ENCODE measurements around the gene MICU1. TPM values are rescaled to one million over a fixed set of nuclear protein-coding genes. Genes with fewer than 3 reads are reported as not detected.

MICU1 gene
- total and polyA plus RNA-seq, 3 donors from 2014 or later, result 34.7 to 42.7 (median 38.9) TPM

DNA sequence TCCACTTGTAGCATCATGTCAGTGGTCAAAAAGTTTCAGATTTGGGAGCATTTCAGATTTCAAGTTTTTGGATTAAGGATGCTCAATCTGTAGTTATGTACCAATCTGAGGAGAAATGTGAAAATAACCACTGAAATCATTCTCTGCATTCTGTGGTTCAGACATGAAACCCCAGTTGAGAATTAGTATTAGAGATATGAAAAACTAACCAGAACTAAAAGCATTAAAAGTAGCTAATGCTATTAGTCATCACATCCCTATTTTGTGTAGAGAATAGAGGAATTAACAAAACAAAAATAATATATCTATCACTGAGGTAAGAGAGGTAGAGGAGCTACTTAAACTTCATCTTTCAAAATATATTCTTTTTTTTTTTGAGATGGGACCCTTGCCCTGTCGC lies 28.0 kb downstream of the MICU1 start:
- 100% methylated on average over 1 of the region's 1 CpG for WGBS, 2 donors
- intact Hi-C loops (cut with DNase I; ENCODE audit: low total_unique reads), result no loop called here
- Histone ChIP-seq H3K4me1 (no peaks in the 10 kb centered on the region), H3K36me3 (ENCODE audit: low read depth, missing control alignments) (no peaks in the 10 kb centered on the region), H3K4me3 (no peak overlapping the region), H3K27ac (no peak overlapping the region), H3K27me3 (no peaks in the 10 kb centered on the region), H3K9me3 (no peaks in the 10 kb centered on the region)
- no peak for DNase-seq
- TF ChIP-seq POLR2A (IDR thresholded peaks at IDR 0.05), result no peak
- TF ChIP-seq, protein P1, sequence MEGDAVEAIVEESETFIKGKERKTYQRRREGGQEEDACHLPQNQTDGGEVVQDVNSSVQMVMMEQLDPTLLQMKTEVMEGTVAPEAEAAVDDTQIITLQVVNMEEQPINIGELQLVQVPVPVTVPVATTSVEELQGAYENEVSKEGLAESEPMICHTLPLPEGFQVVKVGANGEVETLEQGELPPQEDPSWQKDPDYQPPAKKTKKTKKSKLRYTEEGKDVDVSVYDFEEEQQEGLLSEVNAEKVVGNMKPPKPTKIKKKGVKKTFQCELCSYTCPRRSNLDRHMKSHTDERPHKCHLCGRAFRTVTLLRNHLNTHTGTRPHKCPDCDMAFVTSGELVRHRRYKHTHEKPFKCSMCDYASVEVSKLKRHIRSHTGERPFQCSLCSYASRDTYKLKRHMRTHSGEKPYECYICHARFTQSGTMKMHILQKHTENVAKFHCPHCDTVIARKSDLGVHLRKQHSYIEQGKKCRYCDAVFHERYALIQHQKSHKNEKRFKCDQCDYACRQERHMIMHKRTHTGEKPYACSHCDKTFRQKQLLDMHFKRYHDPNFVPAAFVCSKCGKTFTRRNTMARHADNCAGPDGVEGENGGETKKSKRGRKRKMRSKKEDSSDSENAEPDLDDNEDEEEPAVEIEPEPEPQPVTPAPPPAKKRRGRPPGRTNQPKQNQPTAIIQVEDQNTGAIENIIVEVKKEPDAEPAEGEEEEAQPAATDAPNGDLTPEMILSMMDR (IDR thresholded peaks at IDR 0.05), result no peak

DNA sequence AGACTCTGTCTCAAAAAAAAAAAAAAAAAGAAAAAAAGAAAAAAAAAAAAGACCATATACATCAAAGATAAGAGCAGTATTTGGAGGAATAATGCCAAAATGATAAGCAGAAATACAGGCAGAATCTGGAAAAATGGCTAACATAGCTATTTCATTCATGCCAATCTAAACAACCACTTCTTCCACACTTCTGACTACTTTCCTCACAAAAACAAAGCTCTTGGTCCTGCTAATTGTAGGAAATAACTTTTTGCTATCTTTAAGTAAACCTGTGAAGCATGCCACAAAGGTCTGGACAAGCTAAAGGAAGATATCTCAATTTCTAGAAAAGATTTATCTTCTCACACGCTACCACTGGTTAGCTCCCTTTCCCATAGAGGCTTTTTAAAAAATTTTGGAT lies 30.4 kb downstream of the MICU1 start:
- intact Hi-C loops (cut with DNase I; ENCODE audit: low total_unique reads), result no loop called here
- H3K4me3 ChIP-seq, result no peak overlapping the region
- DNase-seq, result no peak
- no peaks in the 10 kb centered on the region for H3K4me1 ChIP-seq
- H3K36me3 ChIP-seq (ENCODE audit: low read depth, missing control alignments), result no peaks in the 10 kb centered on the region
- H3K27ac ChIP-seq, result no peak overlapping the region
- 74 to 86% methylated on average over 1 of the region's 1 CpG for WGBS, 2 donors
- H3K27me3 ChIP-seq, result no peaks in the 10 kb centered on the region
- TF ChIP-seq, protein P1 (IDR thresholded peaks at IDR 0.05), result no peak
- no peak for TF ChIP-seq POLR2A (IDR thresholded peaks at IDR 0.05)
- no peaks in the 10 kb centered on the region for H3K9me3 ChIP-seq

DNA sequence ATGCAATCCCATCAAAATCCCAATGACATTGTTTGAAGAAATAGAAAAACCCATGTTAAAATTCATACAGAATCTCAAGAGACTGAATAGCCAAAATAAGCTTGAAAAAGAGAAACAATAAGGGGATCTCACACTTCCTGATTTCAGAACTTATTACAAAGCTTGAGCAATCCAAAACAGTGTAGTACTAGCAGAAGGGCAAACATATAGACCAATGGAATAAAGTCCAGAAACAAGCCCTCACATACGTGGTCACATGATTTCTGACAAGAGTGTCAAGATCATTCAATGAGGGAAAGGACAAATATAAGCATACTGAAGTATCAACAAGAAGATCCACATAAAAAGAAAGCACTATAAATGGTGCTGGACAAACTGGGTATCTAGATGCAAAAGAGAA lies 31.9 kb downstream of the MICU1 start:
- no peak for DNase-seq
- Histone ChIP-seq H3K4me1 (no peaks in the 10 kb centered on the region), H3K4me3 (no peak overlapping the region), H3K36me3 (ENCODE audit: low read depth, missing control alignments) (no peaks in the 10 kb centered on the region), H3K9me3 (no peaks in the 10 kb centered on the region), H3K27me3 (no peaks in the 10 kb centered on the region), H3K27ac (no peak overlapping the region)
- TF ChIP-seq, protein P1 (IDR thresholded peaks at IDR 0.05), result no peak
- TF ChIP-seq POLR2A (IDR thresholded peaks at IDR 0.05), result no peak
- intact Hi-C loops (cut with DNase I; ENCODE audit: low total_unique reads), result no loop called here
- 82 to 93% methylated on average over 1 of the region's 1 CpG for WGBS, 2 donors

DNA sequence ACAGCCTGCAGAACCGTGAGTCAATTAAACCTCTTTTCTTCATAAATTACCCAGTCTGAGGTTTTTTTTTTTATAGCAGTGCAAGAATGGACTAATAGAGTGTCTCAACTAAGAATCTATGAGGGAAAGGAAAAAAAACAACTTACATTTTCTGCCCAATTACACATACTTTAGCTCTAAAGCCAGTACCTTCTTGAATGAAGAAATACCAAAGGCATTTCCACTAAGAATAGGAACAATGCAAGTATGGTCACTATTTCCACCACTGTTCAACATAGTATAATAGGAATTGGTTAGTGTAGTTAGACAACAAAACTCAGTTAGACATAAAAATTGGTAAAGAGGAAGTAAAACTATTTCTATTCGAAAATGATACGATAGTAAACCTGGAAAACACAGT lies 37.6 kb downstream of the MICU1 start:
- Histone ChIP-seq H3K27ac (no peak overlapping the region), H3K36me3 (ENCODE audit: low read depth, missing control alignments) (no peaks in the 10 kb centered on the region), H3K4me1 (no peaks in the 10 kb centered on the region), H3K9me3 (no peaks in the 10 kb centered on the region), H3K27me3 (no peaks in the 10 kb centered on the region), H3K4me3 (no peak overlapping the region)
- intact Hi-C loops (cut with DNase I; ENCODE audit: low total_unique reads), result no loop called here
- WGBS, 2 donors, result 86 to 95% methylated on average over 3 of the region's 3 CpGs
- no peak for TF ChIP-seq POLR2A (IDR thresholded peaks at IDR 0.05)
- TF ChIP-seq, protein P1 (IDR thresholded peaks at IDR 0.05), result no peak
- DNase-seq, result no peak

DNA sequence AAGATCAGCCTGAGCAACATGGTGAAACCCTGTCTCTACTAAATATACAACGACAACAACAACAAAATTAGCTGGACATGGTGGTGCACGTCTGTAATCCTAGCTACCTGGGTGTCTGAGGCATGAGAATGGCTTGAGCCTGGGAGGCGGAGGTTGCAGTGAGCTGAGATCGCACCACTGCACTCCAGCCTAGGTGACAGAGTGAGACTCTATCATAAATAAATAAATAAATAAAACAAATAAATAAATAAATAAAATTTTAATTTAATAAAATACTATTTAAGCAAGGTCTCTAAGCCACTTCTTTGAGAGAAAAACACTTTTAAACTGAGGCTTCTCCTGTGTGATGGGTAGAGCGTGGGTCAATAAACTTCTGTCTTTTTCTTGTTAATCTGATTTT lies 38.3 kb downstream of the MICU1 start:
- Histone ChIP-seq H3K36me3 (ENCODE audit: low read depth, missing control alignments) (no peaks in the 10 kb centered on the region), H3K27ac (no peak overlapping the region), H3K27me3 (no peaks in the 10 kb centered on the region), H3K4me3 (no peak overlapping the region), H3K9me3 (no peaks in the 10 kb centered on the region), H3K4me1 (no peaks in the 10 kb centered on the region)
- no peak for TF ChIP-seq POLR2A (IDR thresholded peaks at IDR 0.05)
- TF ChIP-seq, protein P1 (IDR thresholded peaks at IDR 0.05), result no peak
- DNase-seq, result no peak
- 88 to 98% methylated on average over 5 of the region's 5 CpGs for WGBS, 2 donors
- intact Hi-C loops (cut with DNase I; ENCODE audit: low total_unique reads), result no loop called here
